GM21528 (cell line): Measurements from ENCODE around the gene PCDHGA5.
"Not testable (repeated sequence)": the region's sequence is repeated elsewhere in the genome, so short reads cannot be mapped to it uniquely, and the experiment has no call there.

Experiments
- ATAC-seq: cut with Tn5 transposase; IDR thresholded peaks from one replicate; pipeline ENCODE4 v1.9.1; 2021; ENCODE audit warnings: mild to moderate bottlenecking, moderate library complexity; ENCODE audit not compliant: unreplicated experiment, low FRiP score

PCDHGA5 gene

DNA sequence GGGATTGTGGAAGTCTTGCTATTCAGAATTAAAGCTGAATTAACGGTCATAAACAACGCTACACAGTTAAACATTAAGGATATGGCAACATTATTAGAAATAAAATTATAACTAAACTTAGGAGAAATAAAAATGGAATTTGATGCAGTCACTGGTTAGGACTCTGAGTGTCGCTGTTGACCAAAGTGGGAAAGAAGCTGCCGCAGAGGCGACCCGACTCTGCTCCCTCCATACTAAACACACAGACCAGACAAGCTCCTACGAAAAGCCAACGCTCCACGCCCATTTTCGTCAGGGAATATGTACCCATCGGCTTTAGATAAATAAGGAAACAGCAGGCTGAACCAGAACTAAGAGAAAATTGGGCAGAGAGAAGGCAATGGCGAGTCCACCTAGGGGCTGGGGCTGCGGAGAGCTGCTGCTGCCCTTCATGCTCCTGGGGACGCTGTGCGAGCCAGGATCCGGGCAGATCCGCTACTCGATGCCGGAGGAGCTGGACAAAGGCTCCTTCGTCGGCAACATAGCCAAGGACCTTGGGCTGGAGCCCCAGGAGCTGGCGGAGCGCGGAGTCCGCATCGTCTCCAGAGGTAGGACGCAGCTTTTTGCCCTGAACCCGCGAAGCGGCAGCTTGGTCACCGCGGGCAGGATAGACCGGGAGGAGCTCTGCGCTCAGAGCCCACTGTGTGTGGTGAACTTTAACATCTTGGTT is at the start of gene PCDHGA5:
PCDHGA5 (plus strand) TSS at position 211 of the 709 bp plus-strand sequence; CDS start at position 380, 169 bp downstream.
- ATAC-seq = no peak

GRCh38 chr5:141316963-141317362 is 47.0 kb upstream of the PCDHGA5 start:
- not testable (repeated sequence) for ATAC-seq

GRCh38 chr5:141319202-141319601 is 44.8 kb upstream of the PCDHGA5 start:
- ATAC-seq = no peak

- no peak for ATAC-seq
Observed at GRCh38 chr5:141319699-141320098, 44.3 kb upstream of the PCDHGA5 start.

DNA sequence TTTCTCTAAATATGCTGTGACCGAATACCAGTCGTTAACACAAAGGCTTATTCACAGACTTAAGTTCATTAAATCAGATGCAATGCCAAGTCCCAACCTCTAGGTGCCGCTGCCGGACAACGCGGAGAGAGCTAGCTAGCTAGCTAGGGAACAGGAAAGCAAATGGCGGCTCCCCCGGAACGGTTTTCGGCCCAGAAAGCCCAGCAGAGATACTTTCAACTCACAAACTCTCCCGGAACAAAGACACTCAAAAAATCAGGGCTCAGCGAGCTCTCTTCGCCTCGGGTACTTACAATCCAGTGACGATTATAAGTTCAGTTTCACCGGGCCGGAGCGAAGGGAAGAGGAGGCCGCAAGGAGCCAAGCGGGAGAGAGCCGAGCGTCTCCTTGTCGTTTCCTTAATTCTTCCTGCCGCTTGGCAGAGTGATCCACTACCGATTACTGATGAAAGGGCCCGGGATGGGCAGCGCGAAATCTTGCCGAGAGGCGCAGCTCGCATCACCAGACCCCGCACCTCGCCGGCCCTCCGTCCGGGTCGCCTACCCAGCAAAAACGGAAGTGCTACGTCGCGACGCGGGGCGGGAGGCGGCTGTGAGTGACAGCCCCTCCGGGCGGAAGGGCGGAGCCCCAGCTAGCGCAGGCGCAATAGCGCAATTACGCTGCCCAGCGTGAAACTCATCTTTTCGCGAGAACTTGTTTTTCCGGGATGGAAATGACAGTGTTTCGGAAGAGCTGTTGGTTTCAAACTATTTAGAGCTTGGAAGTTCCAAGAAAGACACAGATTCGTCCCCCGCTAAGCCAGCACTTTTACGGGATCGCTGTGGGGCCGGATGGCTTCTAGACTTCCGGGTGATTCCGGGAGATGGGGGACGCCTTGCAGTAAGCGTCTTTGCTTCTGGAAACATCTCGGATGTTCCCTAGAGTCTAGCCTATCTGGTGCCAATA is 43.5 kb upstream of the PCDHGA5 start, which contains the start of gene TAF7:
TAF7 (minus strand) TSS at position 560 of the 945 bp plus-strand sequence. CDS start 740 bp downstream, outside the sequence.
- peak; percentile 98 for ATAC-seq

DNA sequence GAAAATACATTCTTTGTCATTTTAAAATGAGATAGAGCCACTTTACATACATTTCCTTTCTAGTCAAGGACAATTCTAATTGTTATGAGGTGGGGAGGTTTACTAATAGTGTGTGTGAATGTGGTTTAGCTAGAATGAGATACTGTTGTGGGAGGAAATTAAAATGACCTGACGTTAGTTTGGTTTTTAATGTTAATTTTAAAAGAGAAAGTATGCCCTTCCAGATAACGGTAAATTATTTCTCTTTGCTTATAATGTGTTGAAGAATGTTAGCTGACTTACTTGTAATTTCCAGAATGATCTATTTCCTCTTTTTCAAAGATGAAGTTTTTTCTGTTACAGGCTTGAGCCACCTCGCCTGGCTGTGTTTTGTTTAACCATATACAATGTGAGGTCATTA is 41.7 kb upstream of the PCDHGA5 start:
- no peak for ATAC-seq

GRCh38 chr5:141326088-141326854 is 37.7 kb upstream of the PCDHGA5 start:
- peak; percentile 67 for ATAC-seq

DNA sequence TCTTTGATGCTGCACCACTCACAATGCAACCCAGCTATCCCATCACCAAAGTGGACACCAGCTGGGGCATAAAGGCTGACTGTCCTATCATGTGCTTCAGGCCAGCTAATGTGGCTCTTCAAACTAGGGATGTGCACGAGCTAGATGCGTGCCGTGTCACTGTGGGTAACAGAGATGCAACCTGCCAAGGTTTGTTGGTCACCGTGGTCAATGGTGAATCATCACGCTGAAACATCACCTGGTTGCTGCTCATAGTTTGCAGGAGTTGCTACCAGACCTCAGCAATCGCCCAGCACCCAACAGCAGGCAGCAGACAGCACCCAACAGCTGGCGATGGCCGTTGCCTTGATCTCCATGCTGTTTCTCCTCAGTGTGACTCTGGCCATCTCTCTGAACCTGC is 35.7 kb upstream of the PCDHGA5 start:
- no peak for ATAC-seq

DNA sequence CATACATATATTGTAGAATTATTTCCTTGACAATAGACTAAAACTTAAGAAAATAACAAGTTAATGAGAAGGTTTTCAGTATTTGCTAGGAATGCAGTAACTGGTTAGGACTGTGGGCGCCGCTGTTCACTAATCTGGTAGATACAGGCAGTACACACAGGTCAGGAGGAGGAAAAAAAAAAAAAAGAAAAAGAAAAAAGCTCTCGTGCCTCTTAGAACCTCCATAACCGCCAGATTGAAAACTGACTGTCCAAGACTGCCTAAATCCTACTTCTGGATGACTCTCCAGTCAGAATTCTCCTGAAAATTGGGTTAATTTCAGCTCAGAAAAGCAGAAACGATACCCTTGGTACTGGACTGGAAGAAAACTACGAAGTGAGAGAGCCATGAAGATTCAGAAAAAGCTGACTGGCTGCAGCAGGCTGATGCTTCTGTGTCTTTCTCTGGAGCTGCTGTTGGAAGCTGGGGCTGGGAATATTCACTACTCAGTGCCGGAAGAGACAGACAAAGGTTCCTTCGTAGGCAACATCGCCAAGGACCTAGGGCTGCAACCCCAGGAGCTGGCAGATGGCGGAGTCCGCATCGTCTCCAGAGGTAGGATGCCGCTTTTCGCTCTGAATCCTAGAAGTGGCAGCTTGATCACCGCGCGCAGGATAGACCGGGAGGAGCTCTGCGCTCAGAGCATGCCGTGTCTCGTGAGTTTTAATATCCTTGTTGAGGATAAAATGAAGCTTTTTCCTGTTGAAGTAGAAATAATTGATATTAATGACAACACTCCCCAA is 33.5 kb upstream of the PCDHGA5 start, which contains the start of gene PCDHGA1:
PCDHGA1 (plus strand) TSS at position 216 of the 782 bp plus-strand sequence.
- ATAC-seq = no peak

DNA sequence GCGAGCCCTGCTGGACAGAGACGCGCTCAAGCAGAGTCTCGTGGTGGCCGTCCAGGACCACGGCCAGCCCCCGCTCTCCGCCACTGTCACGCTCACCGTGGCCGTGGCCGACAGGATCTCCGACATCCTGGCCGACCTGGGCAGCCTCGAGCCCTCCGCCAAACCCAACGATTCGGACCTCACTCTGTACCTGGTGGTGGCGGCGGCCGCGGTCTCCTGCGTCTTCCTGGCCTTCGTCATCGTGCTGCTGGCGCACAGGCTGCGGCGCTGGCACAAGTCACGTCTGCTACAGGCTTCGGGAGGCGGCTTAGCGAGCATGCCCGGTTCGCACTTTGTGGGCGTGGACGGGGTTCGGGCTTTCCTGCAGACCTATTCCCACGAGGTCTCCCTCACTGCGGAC is 31.4 kb upstream of the PCDHGA5 start:
- not testable (repeated sequence) for ATAC-seq

DNA sequence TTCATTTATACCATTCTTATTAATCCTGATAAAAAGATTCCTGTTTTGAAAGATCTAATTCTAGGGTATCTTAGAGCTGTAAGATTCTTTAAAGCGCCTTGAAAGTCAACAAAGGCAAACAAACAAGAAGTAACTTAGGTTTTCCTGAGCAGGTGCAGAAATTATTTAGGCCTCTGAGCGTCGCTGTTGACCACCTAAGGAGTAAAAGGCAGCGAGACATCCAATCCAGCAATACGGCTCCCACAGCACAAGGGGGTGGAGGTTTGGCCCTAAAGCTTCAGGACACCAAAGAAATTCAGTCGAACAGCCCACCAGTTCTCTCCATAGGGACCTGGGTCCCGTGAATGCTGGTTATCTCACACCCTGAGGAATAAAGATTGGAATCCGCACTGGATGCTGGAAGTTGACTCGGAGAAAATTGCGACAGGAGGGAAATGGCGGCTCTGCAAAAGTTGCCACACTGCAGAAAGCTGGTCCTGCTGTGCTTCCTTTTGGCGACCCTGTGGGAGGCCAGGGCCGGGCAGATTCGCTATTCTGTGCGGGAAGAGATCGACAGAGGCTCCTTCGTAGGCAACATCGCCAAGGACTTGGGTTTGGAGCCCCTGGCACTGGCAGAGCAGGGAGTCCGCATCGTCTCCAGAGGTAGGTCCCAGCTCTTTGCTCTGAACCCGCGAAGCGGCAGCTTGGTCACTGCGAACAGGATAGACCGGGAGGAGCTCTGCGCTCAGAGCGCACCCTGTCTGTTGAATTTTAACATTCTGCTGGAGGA is 25.2 kb upstream of the PCDHGA5 start, which contains the start of gene PCDHGA2:
PCDHGA2 (plus strand) TSS at position 223 of the 769 bp plus-strand sequence.
- no peak for ATAC-seq

DNA sequence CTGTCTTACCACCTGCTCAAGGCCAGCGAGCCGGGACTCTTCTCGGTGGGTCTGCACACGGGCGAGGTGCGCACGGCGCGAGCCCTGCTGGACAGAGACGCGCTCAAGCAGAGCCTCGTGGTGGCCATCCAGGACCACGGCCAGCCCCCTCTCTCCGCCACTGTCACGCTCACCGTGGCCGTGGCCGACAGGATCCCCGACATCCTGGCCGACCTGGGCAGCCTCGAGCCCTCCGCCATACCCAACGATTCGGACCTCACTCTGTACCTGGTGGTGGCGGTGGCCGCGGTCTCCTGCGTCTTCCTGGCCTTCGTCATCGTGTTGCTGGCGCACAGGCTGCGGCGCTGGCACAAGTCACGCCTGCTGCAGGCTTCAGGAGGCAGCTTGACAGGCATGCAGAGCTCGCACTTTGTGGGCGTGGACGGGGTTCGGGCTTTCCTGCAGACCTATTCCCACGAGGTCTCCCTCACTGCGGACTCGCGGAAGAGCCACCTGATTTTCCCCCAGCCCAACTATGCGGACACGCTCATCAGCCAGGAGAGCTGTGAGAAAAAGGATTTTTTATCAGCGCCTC is 23.1 kb upstream of the PCDHGA5 start:
- ATAC-seq = not testable (repeated sequence)

GRCh38 chr5:141342773-141343172 is 21.2 kb upstream of the PCDHGA5 start:
- no peak for ATAC-seq

- ATAC-seq = no peak
Observed at GRCh38 chr5:141343242-141343952, 20.6 kb upstream of the PCDHGA5 start, which contains the start of gene PCDHGA3. Gene PCDHGA3 (plus strand): TSS chr5:141343829. CDS start chr5:141344034, 205 bp downstream.

- no peak for ATAC-seq
Observed at GRCh38 chr5:141343953-141344463, 20.0 kb upstream of the PCDHGA5 start.

DNA sequence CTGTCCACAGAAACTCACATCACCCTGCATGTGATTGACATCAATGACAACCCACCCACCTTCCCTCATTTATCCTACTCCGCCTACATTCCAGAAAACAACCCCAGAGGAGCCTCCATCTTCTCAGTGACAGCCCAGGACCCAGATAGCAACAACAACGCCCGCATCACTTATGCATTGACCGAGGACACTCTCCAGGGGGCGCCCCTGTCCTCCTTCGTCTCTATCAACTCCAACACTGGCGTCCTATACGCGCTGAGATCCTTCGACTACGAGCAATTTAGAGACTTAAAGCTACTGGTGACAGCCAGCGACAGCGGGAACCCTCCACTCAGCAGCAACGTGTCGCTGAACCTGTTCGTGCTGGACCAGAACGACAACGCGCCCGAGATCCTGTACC is 18.6 kb upstream of the PCDHGA5 start:
- no peak for ATAC-seq

DNA sequence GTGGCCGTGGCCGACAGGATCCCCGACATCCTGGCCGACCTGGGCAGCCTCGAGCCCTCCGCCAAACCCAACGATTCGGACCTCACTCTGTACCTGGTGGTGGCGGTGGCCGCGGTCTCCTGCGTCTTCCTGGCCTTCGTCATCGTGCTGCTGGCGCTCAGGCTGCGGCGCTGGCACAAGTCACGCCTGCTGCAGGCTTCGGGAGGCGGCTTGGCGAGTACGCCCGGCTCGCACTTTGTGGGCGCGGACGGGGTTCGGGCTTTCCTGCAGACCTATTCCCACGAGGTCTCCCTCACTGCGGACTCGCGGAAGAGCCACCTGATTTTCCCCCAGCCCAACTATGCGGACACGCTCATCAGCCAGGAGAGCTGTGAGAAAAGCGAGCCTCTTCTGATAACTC is 17.9 kb upstream of the PCDHGA5 start:
- not testable (repeated sequence) for ATAC-seq
